Renal cortex interstitium (tissue), 15 donors: Measurements from ENCODE around the gene LNPK. TPM values are rescaled to one million over a fixed set of nuclear protein-coding genes. Genes with fewer than 3 reads are reported as not detected.
A peak's percentile ranks its signal among the peaks of the same experiment; 100 is the strongest.

Experiments
- DNase-seq, 11 donors: peaks; one replicate each; pipeline ENCODE4 v3.0.0-alpha.2; 2013; ENCODE audit warnings: low read depth in 9 of 11, low spot score in 4 of 11; ENCODE audit errors: extremely low read depth in 1 of 11
- long read RNA-seq, 16 experiments: transcript quantifications; one replicate each; lab custom pipeline, GENCODE V29; 2026
- polyA plus RNA-seq, 3 donors: library from polyadenylated mRNA; unstranded; fragments of 120-200 nt; gene quantifications; one replicate each; pipeline ENCODE4 v1.2.1, GENCODE V29; 2013; ENCODE audit not compliant: insufficient read length in 3 of 3

LNPK gene
- 10 to 100 TPM; 20.8 to 28.3 (median 26.6) TPM for polyA plus RNA-seq
- long read RNA-seq, donor 1, partial matches to known transcripts: 7 of 7 reads
- long read RNA-seq, donor 1, other reads (novel, unspliced or antisense): 0 of 7 reads
- long read RNA-seq, donor 2, full-length matches to known transcripts: 2 of 2 reads
- long read RNA-seq, donor 2, partial matches to known transcripts: 0 of 2 reads
- long read RNA-seq, donor 2, other reads (novel, unspliced or antisense): 0 of 2 reads
- long read RNA-seq, donor 3, full-length matches to known transcripts: 3 of 21 reads
- long read RNA-seq, donor 3, partial matches to known transcripts: 18 of 21 reads
- long read RNA-seq, donor 3, other reads (novel, unspliced or antisense): 0 of 21 reads
- long read RNA-seq, donor 4, full-length matches to known transcripts: 1 of 1 reads
- long read RNA-seq, donor 4, partial matches to known transcripts: 0 of 1 reads
- long read RNA-seq, donor 4, other reads (novel, unspliced or antisense): 0 of 1 reads
- long read RNA-seq, donor 5: 0 reads
- long read RNA-seq, donor 6, full-length matches to known transcripts: 9 of 9 reads
- long read RNA-seq, donor 6, partial matches to known transcripts: 0 of 9 reads
- long read RNA-seq, donor 6, other reads (novel, unspliced or antisense): 0 of 9 reads
- long read RNA-seq, donor 7, full-length matches to known transcripts: 6 of 6 reads
- long read RNA-seq, donor 7, partial matches to known transcripts: 0 of 6 reads
- long read RNA-seq, donor 7, other reads (novel, unspliced or antisense): 0 of 6 reads
- long read RNA-seq, donor 8, full-length matches to known transcripts: 7 of 7 reads
- long read RNA-seq, donor 8, partial matches to known transcripts: 0 of 7 reads
- long read RNA-seq, donor 8, other reads (novel, unspliced or antisense): 0 of 7 reads
- long read RNA-seq, donor 9, full-length matches to known transcripts: 2 of 13 reads
- long read RNA-seq, donor 9, partial matches to known transcripts: 11 of 13 reads
- long read RNA-seq, donor 9, other reads (novel, unspliced or antisense): 0 of 13 reads
- long read RNA-seq, donor 10, full-length matches to known transcripts: 3 of 3 reads
- long read RNA-seq, donor 10, partial matches to known transcripts: 0 of 3 reads
- long read RNA-seq, donor 10, other reads (novel, unspliced or antisense): 0 of 3 reads
- long read RNA-seq, donor 11, full-length matches to known transcripts: 2 of 2 reads
- long read RNA-seq, donor 11, partial matches to known transcripts: 0 of 2 reads
- long read RNA-seq, donor 11, other reads (novel, unspliced or antisense): 0 of 2 reads
- long read RNA-seq, donor 12, full-length matches to known transcripts: 2 of 2 reads
- long read RNA-seq, donor 12, partial matches to known transcripts: 0 of 2 reads
- long read RNA-seq, donor 12, other reads (novel, unspliced or antisense): 0 of 2 reads
- long read RNA-seq, donor 13, full-length matches to known transcripts: 10 of 10 reads
- long read RNA-seq, donor 13, partial matches to known transcripts: 0 of 10 reads
- long read RNA-seq, donor 13, other reads (novel, unspliced or antisense): 0 of 10 reads
- long read RNA-seq, donor 14, full-length matches to known transcripts: 4 of 4 reads
- long read RNA-seq, donor 14, partial matches to known transcripts: 0 of 4 reads
- long read RNA-seq, donor 14, other reads (novel, unspliced or antisense): 0 of 4 reads
- long read RNA-seq, donor 15: 0 reads
- long read RNA-seq, donor 16, full-length matches to known transcripts: 10 of 10 reads
- long read RNA-seq, donor 16, partial matches to known transcripts: 0 of 10 reads
- long read RNA-seq, donor 16, other reads (novel, unspliced or antisense): 0 of 10 reads

DNA sequence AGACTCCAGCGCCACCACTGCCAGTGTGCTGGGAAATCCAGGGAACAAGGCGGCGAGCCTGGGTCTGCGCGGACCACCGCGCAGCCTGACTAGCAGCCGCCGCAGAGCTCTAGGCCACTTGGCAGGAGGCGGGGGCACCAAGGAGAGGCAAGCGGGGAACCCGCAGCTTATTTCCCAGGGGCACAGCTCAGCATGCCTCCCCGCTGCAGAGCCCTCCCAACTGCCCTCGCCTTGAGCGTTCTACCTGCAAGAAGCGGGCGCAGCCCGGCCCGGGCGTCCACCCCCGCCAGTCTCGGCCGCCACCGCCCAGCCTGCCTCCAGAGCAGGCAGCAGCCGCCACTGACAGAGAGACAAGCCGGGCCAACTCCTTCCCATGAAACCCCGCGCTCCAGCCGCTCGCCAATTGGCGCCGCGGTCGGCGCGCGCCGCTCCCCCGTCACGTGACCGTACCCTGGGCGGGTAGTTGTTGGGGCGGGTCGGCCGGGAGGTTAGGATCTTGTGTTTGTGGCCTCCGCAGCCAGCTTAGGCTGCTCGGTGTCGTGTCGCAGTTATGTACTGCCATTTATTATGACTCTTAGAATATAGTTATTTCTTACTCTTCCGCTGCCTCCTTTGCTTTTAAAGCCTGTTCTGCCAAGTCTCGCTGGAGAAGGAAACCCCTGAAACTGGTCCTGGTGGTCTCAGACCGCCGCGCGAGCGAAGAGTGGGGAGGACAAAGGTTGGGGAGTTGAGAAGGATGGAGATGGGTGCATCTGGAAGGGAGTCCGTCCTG, at the start of gene LNPK:
Gene LNPK, minus strand, starts transcription at position 352 of the 772 bp plus-strand sequence. CDS start 6,683 bp downstream, outside the sequence.
- DNase-seq: peak; percentile 75 to 92 (median 87)

DNA sequence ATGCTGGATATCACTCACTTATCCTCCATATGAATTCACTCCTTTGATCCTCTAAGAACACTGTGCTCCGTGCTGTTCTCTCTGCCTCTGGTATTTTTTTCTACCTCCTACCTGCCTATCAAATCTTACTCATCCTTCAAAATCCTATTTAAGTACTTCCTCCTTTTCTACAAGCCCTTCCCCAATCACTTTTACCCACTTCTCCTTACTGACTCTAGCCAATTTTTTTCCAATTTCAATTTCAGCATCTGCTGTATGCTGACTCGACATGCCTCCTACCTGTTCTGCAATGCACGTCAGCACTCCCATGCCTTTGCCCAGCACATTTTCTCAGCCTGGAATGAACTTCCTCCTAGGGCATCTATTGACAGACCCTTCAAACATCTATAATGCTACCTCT, 37.3 kb upstream of the LNPK start:
- DNase-seq: no peak

DNA sequence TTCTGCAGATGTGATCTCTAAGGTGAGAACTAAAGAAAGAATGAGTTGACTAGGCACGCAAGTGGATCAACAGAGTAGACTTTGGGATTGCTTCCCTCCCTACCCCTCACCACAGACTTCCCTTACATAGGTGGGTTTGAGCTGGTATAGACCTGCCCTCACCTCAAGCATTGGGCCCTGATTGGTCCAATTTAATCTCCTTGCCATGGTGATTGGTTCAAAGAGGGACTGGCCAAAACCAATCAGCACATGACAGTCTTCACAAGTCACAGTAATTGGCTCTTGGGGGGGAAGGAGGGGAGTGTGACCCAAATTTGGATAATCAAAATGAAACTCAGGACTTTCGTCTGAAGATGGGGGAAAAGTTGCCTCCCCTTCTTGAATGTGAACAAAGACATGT, 36.6 kb upstream of the LNPK start:
- no peak for DNase-seq

GRCh38 chr2:176035013-176035691, 33.1 kb upstream of the LNPK start:
- DNase-seq: no peak

DNA sequence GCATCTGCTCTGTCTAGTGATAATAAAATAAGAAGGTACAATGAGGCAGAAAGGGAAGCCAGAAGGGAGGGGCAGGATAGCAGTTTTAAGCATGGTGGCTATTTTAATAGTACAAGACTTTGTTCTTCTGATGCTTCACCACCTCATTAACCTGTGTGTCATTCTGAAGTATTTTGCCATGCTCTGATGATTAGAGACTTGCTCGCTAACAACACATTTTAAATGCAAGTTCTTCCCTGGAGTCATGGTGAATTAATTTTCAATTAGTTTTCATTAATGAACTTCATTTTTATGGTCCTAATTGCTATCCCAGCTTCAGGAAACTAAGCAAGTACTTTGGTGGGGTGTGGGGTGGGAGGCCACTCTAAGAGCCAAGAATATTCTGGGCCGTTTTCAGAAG, 25.7 kb upstream of the LNPK start:
- peak in 1 of 11 donors; percentile 3 for DNase-seq

DNA sequence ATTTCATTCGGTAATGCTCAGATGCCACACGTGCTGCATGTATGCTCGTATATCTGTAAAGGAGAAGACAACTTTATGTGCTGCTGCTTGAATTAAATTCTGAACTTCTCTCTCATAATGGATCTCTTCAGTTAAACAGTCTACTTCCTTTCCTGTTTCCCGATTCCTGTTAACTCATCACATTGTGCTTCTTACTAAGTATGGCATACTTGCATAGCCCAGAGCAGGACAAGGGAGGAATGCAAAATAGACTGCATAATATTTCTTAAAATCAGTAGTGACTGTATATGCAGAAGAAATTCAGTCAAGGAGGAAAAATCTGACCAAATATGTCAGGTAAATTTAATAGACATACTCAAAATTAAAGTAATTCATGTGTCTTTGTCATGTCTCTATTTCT, 23.9 kb upstream of the LNPK start:
- DNase-seq: no peak

GRCh38 chr2:176024083-176024482, 22.0 kb upstream of the LNPK start:
- DNase-seq: no peak

DNA sequence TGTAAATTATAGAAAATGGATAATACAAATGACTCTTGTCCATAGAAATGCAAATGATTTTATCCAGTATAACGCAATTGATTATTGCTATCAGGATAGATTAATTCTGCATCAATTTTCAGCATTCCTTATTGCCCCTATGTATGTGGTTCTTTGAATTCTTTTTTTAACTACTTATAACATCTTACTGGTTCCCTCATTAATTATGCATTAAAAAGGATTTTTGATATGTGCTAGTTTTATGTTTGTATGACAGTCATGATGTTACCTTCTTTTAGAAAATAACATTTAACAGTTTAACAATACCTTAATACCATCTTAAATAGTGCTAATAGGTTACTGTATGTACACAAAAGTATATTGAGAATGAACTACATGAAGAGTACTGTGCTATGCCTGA, 20.0 kb upstream of the LNPK start:
- DNase-seq: no peak

- DNase-seq: no peak
Measured at GRCh38 chr2:176020400-176020799, 18.3 kb upstream of the LNPK start.

DNA sequence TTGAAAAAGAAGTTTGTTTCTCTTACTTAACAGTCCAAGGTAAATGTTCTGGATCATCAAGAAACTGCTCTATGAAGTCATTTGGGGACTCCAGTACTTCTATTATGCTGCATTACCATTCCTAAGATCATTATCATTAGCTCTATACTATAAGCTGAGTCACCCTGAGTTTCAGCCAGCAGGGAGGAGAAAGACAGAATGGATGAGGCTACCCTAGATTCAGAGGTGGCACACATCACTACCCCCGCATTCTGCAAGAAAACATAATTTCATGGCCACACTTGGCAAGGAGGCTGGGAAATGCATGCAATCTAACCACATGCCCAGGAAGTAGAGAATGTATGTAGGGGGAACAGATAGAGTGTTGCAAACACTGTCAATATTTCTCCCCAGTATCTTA, 16.6 kb upstream of the LNPK start:
- DNase-seq: no peak

DNA sequence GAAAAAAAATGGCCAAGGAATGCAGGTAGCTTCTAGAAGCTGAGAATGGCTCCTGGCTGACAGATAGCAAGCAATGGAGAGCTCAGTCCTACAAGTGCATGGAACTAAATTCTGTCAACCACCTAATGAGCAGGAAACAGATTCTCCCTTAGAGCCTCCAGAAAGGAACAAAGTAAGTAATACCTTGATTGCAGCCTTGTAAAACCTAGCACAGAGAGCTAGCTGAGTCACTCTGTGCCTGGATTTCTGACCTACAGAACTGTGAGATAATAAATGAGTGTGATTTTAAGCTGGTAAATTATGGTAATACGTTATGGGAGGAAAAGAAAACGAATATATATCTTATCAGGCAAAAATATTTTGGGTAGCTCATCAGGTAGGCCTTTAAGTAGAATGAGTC, 7.4 kb upstream of the LNPK start:
- DNase-seq: no peak

GRCh38 chr2:176004934-176005333, 2.9 kb upstream of the LNPK start:
- no peak for DNase-seq

GRCh38 chr2:176003958-176004357, 1.9 kb upstream of the LNPK start:
- DNase-seq: no peak

DNA sequence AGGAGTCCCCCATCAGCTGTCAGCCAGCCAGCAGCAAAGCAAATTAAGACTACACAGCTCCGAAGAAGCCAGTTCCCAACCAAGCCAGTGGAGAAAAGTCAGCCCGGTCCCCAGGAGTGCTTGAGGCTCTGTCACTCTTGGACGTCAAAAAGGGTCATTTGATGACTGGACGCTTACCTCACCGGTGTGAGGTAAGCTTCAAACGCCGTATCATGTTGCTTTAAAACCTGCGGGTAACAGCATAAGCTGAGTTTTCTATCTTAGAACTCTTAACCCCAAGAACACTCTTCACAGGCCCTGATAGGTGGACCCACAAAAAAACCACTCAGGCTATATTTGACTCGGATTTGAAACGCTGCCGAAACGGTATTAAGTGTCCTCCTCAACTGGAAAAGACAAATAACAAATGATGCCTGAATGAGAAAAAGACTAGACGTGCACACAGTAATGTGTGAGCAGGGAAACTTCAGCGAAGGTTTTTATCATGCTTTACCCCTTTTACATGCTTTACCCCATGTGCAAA, 682 bp upstream of the LNPK start:
- DNase-seq: peak in 9 of 11 donors; percentile 3 to 42 (median 12)

- peak; percentile 13 to 58 (median 44) for DNase-seq
Measured at GRCh38 chr2:176001281-176001915, 669 bp downstream of the LNPK start.

DNA sequence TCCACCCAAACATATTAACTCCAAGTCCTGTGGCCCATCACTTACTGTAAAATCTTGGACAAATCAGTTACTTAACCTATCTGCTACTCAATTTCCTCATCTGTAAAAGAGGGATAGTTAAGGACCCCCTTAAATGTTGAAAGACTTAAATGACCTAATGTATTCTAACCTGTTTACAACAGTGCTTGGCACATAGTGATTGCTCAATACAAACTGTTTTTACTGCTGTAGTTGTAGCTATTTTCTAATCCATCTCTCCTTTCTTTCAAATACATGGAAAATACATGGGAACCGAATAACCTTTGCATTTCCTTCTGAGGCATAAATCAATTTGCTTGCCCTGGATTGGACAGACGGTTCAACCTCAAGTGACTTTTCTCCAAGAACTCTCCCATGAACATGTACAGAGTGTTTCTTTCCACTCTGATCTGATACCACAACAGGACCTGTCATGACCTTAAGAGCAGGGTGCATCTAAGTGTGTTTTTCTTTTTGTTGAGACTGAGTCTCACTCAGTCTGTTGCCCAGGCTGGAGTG, 2.7 kb downstream of the LNPK start:
- no peak for DNase-seq
